Progenitor cell of endocrine pancreas (in vitro differentiated cells): ENCODE results near the gene MRPS14. TPM values are rescaled to one million over a fixed set of nuclear protein-coding genes. Genes with fewer than 3 reads are reported as not detected.
A peak's percentile ranks its signal among the peaks of the same experiment; 100 is the strongest.

ENCODE experiments used
- DNase-seq: peaks from one replicate; pipeline ENCODE4 v3.0.0; 2021; ENCODE audit warnings: low spot score; ENCODE audit not compliant: unreplicated experiment
- H3K27ac Mint-ChIP-seq: 2 replicates; pipeline ENCODE4 v1.8.0; 2021; ENCODE audit warnings: mild to moderate bottlenecking, moderate library complexity, mixed read lengths
- H3K27me3 Mint-ChIP-seq: 2 replicates; pipeline ENCODE4 v1.8.0; 2021; ENCODE audit warnings: mixed read lengths
- H3K36me3 Mint-ChIP-seq: 2 replicates; pipeline ENCODE4 v1.8.0; 2022; ENCODE audit warnings: mixed read lengths; ENCODE audit not compliant: insufficient read depth
- H3K4me1 Mint-ChIP-seq: 2 replicates; pipeline ENCODE4 v1.8.0; 2021; ENCODE audit warnings: low read depth, mixed read lengths
- H3K4me3 Mint-ChIP-seq: 2 replicates; pipeline ENCODE4 v1.8.0; 2021; ENCODE audit warnings: low read depth, mild to moderate bottlenecking, moderate library complexity, mixed read lengths
- H3K9me3 Mint-ChIP-seq: 2 replicates; pipeline ENCODE4 v1.8.0; 2021; ENCODE audit warnings: low read depth, mixed read lengths
- total RNA-seq: library from RNA; stranded (reverse); gene quantifications from 2 replicates; pipeline ENCODE4 v1.2.1, GENCODE V29; 2021
- TF ChIP-seq, protein P1 (sequence below): fragments of 200-600 bp; sonication (generic); IDR thresholded peaks from one replicate; pipeline ENCODE4 v1.5.0; 2021; ENCODE audit warnings: antibody characterized with exemption, mild to moderate bottlenecking; ENCODE audit not compliant: unreplicated experiment

Gene MRPS14
- total RNA-seq, 1 donor from 2014 or later = 27.5 TPM

DNA sequence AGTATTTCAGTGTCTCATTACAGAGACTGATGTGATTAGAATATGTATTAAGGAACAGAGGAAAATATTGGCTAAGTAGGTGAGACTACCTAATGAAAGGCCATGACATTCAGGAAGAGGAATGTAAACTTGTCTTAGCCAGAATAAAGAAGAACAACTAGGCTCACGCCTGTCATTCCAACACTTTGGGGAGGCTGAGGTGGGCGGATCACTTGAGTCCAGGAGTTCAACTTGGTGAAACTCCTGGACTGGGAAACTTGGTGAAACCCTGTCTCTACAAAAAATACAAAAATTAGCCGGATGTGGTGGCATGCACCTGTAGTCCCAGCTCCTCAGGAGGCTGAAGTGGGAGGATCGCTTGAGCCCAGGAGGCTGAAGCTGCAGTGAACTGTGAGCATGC, 38.3 kb downstream of the MRPS14 start:
- H3K27ac Mint-ChIP-seq = peak overlapping the region; percentile 29

DNA sequence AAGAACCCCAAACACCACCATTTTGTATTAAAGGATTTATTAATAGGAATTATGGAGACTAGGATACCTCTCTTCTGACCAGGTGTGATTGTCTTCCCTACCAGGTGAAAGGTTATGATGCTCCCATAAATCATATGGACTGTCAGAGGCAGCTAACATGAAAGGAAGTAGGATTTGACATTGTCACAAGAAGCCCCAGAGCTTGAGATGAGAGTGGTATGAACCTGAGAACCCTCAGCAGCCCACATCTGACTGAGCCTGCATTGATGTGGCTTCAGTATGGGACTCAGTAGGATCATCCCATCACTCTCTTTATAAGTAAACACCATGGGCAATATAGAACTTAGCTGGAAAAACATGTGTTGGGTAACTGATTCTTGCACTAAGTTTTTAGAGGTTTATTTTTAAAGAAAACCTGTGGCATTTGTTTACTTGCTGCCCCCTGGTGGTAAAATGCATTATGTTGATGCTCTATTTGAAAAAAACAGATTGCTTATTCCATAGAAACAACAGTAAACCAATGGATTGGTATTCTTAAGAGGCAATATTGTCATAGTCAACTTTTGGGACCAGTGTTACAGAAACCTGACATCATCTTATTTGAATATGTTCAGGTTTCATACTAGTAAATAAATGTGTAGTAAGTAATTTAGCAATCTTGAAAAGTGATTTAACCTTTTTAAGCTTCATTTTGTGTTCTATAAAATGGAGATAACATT, 40.1 kb downstream of the MRPS14 start:
- Mint-ChIP-seq H3K4me3 (no peak overlapping the region), H3K36me3 (peaks cover 16% of the 10 kb centered on the region), H3K9me3 (no peaks in the 10 kb centered on the region), H3K4me1 (peaks cover 5% of the 10 kb centered on the region), H3K27me3 (no peaks in the 10 kb centered on the region), H3K27ac (no peak overlapping the region)
- no peak for DNase-seq
- TF ChIP-seq, protein P1, sequence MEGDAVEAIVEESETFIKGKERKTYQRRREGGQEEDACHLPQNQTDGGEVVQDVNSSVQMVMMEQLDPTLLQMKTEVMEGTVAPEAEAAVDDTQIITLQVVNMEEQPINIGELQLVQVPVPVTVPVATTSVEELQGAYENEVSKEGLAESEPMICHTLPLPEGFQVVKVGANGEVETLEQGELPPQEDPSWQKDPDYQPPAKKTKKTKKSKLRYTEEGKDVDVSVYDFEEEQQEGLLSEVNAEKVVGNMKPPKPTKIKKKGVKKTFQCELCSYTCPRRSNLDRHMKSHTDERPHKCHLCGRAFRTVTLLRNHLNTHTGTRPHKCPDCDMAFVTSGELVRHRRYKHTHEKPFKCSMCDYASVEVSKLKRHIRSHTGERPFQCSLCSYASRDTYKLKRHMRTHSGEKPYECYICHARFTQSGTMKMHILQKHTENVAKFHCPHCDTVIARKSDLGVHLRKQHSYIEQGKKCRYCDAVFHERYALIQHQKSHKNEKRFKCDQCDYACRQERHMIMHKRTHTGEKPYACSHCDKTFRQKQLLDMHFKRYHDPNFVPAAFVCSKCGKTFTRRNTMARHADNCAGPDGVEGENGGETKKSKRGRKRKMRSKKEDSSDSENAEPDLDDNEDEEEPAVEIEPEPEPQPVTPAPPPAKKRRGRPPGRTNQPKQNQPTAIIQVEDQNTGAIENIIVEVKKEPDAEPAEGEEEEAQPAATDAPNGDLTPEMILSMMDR = peak; percentile 76

More for the DNA sequence above, 38.3 kb downstream of the MRPS14 start:
- Mint-ChIP-seq H3K36me3 (peaks cover 22% of the 10 kb centered on the region), H3K27me3 (no peaks in the 10 kb centered on the region), H3K9me3 (no peaks in the 10 kb centered on the region), H3K4me3 (no peak overlapping the region), H3K4me1 (peaks cover 5% of the 10 kb centered on the region)
- TF ChIP-seq, protein P1 = no peak
- DNase-seq = no peak

DNA sequence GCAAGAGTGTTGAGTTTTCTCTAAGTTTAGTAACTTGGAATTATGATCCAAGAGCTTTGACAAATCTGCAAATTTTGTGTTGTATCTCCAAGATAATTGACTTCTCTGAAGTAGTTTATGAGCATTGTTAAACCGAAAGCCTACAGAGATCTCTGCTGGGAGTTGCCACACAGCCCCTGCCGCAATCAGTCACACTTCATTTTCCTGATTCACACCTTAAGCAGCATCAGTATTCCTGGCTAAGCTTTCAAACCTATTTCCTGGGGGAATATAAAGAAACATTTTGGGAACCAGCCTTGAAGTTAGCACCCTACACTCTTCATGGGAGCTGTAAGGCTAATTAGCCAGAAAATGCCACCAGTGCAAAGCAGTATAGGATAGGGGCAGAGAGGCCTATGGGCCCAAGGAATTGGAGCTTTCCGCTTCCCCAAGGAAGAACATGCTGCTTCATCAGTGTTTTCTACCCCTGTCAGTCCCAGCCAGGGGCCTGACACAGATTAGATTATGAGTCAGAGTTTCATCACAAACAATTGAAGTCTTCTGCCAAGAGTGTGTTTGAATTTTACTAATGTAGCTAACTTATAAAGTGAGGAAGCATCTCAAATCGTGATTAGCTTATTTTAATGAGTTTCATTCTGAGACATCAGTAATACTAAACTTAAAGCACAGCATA, 46.7 kb downstream of the MRPS14 start:
- TF ChIP-seq, protein P1 = no peak
- Mint-ChIP-seq H3K9me3 (no peaks in the 10 kb centered on the region), H3K27me3 (no peaks in the 10 kb centered on the region), H3K4me3 (no peak overlapping the region), H3K27ac (no peak overlapping the region), H3K36me3 (peaks cover 12% of the 10 kb centered on the region), H3K4me1 (peaks cover 5% of the 10 kb centered on the region)
- no peak for DNase-seq

DNA sequence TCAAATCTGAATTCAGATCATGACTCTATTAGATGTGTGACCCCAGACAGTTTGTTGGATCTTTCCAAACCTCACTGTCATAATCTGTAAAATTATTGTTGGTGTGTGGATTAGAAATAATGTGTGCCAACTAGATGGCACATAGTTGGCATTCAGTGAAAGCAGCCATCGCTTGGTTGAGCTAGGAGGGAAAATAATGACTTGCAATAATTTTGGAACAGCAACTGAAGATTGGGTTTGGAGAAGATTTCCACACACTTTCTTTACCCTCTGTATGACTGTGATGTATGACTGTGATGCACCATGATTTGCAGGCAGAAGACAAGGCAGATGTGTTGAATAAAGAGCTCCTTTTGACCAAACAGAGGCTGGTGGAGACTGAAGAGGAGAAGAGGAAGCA, 47.5 kb downstream of the MRPS14 start:
- Mint-ChIP-seq H3K9me3 (no peaks in the 10 kb centered on the region), H3K36me3 (peaks cover 10% of the 10 kb centered on the region), H3K27me3 (no peaks in the 10 kb centered on the region), H3K4me1 (peaks cover 8% of the 10 kb centered on the region), H3K4me3 (no peak overlapping the region), H3K27ac (no peak overlapping the region)
- TF ChIP-seq, protein P1 = no peak
- no peak for DNase-seq

DNA sequence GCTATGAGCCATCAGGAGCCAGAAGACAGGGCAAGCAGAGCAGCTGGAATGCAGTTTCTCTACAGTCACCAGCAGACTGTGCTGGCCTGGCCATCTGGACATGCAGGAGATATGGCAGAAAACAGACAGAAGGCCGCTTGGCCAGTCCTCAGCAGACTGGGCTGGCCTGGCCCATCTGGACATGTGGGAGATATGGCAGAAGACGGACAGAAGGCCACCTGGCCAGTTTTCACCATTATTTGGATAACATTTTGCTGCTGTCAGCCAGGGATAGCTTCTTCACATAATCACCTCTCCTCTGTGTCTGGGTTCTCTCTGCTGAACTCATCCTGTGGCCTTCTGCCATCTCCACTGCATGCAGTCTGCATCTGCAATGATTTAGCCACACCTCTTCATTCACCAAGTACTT, 48.5 kb downstream of the MRPS14 start:
- Mint-ChIP-seq H3K27ac (peak overlapping the region; percentile 44), H3K9me3 (no peaks in the 10 kb centered on the region), H3K27me3 (no peaks in the 10 kb centered on the region), H3K36me3 (peaks cover 12% of the 10 kb centered on the region), H3K4me1 (peaks cover 8% of the 10 kb centered on the region), H3K4me3 (no peak overlapping the region)
- TF ChIP-seq, protein P1 = no peak
- DNase-seq = no peak
